Esophagus squamous epithelium (tissue), 5 donors: ENCODE data around the gene LOX. TPM values are rescaled to one million over a fixed set of nuclear protein-coding genes. Genes with fewer than 3 reads are reported as not detected.

Experiments
- DNase-seq: peaks from one replicate; lab custom pipeline; 2025; lab: John Stamatoyannopoulos, UW
- H3K27ac ChIP-seq, 4 donors: fragments of 200-600 bp; sonication (generic); one replicate each; pipeline ENCODE4 v1.5.1; 2016 to 2019; ENCODE audit warnings: mild to moderate bottlenecking in 1 of 4
- H3K27me3 ChIP-seq, 4 donors: fragments of 200-600 bp; sonication (generic); 1 replicate in 3 of 4; 2 replicates in 1 of 4; pipeline versions ENCODE4 v1.5.1 to v1.6.0; 2017 to 2021; ENCODE audit warnings: antibody characterized with exemption in 1 of 4
- H3K36me3 ChIP-seq, 3 donors: fragments of 200-600 bp; sonication (generic); one replicate each; pipeline ENCODE4 v1.5.1; 2016 to 2019
- H3K4me1 ChIP-seq, 3 donors: fragments of 200-600 bp; sonication (generic); one replicate each; pipeline ENCODE4 v1.5.1; 2017 to 2019
- H3K4me3 ChIP-seq, 4 donors: fragments of 200-600 bp; sonication (generic); 1 replicate in 3 of 4; 2 replicates in 1 of 4; pipeline ENCODE4 v1.5.1; 2016 to 2019; ENCODE audit warnings: mild to moderate bottlenecking in 2 of 4, moderate library complexity in 1 of 4
- H3K9me3 ChIP-seq, 3 donors: fragments of 200-600 bp; sonication (generic); one replicate each; pipeline ENCODE4 v1.5.1; 2016 to 2019
- POLR2A ChIP-seq, 4 donors: fragments of 450-650 bp; IDR thresholded peaks; one replicate each; pipeline ENCODE4 v1.6.1; 2017; ENCODE audit warnings: antibody characterized with exemption in 4 of 4, mild to moderate bottlenecking in 4 of 4, moderate library complexity in 3 of 4
- WGBS, 2 donors: methylation state at CpG; one replicate each; pipeline ENCODE4 v1.1.5; 2018; 5-methylcytosine and 5-hydroxymethylcytosine counted together
- intact Hi-C: fragments of 100-400 bp; cut with DNase I; formaldehyde crosslinking; loops from one replicate; pipeline ENCODE4 v1.15.0; 2022
- total RNA-seq, 4 donors: library from RNA; depleted of rRNA; stranded (reverse); fragments of >200 nt; gene quantifications; one replicate each; pipeline ENCODE4 v1.1.0, GENCODE V29; 2016
- TF ChIP-seq, protein P1 (sequence below), 6 experiments: fragments of 450-650 bp in 4 of 6; fragments of 200-600 bp in 2 of 6; sonication (generic) in 2 of 6; IDR thresholded peaks; one replicate each; pipeline ENCODE4 v1.5.1; 2016 to 2019; ENCODE audit warnings: antibody characterized with exemption in 6 of 6, mild to moderate bottlenecking in 4 of 6, moderate library complexity in 4 of 6
- donor health status: DM: yes; HTN: yes; CAD: no.

LOX gene
- total RNA-seq, 4 donors from 2014 or later: 1.4 to 9.9 (median 6.6) TPM

DNA sequence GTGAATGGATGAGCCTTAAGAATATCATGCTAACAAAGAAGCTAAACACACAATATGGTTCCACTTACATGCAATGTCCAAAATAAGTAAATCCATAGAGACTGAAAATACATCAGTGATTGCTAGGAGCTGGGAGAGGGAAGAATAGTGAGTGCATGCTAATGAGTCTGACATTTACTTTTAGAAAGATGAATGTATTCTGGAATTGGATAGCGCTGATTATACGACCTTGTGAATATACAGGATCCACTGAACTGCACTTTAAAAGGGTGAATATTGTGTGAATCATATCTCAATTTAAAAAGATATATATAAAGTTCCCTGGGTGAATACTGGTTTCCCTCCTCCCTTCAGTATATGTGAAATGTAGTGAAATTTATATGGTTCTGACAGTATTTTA lies 46.2 kb downstream of the LOX start:
- WGBS, 2 donors: 82 to 86% methylated on average over 2 of the region's 2 CpGs
- H3K4me3 ChIP-seq: no peak overlapping the region
- H3K27ac ChIP-seq: no peak overlapping the region
- H3K27me3 ChIP-seq: no peaks in the 10 kb centered on the region
- no peak for DNase-seq
- H3K9me3 ChIP-seq: no peaks in the 10 kb centered on the region
- peaks cover 0 to 22% (median 0%) of the 10 kb centered on the region in 3 donors for H3K36me3 ChIP-seq
- intact Hi-C loops: no loop called here
- no peaks in the 10 kb centered on the region for H3K4me1 ChIP-seq
- TF ChIP-seq, protein P1, sequence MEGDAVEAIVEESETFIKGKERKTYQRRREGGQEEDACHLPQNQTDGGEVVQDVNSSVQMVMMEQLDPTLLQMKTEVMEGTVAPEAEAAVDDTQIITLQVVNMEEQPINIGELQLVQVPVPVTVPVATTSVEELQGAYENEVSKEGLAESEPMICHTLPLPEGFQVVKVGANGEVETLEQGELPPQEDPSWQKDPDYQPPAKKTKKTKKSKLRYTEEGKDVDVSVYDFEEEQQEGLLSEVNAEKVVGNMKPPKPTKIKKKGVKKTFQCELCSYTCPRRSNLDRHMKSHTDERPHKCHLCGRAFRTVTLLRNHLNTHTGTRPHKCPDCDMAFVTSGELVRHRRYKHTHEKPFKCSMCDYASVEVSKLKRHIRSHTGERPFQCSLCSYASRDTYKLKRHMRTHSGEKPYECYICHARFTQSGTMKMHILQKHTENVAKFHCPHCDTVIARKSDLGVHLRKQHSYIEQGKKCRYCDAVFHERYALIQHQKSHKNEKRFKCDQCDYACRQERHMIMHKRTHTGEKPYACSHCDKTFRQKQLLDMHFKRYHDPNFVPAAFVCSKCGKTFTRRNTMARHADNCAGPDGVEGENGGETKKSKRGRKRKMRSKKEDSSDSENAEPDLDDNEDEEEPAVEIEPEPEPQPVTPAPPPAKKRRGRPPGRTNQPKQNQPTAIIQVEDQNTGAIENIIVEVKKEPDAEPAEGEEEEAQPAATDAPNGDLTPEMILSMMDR (IDR thresholded peaks at IDR 0.05): no peak
- TF ChIP-seq POLR2A (IDR thresholded peaks at IDR 0.05): no peak

DNA sequence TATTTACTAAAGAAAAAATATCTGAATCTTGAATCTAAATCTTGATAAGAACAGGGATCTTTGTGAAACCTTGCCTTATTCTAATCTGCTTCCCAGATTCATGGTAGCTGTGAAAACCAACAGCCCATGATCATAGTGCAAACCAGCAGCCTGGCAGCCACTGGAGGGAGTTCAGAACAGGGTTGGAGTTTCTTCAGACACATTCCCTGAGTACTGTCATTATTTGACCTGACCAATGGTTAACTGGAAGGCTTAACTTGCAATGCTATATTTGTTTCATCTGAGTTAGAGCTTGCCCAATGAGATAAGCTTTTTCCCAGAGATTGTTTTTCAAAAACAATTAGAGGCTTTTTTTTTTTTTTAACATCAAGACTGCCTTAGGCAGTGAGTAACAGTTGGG lies 47.8 kb downstream of the LOX start:
- no peak overlapping the region for H3K27ac ChIP-seq
- H3K27me3 ChIP-seq: no peaks in the 10 kb centered on the region
- no peak for DNase-seq
- H3K4me3 ChIP-seq: no peak overlapping the region
- no peaks in the 10 kb centered on the region for H3K9me3 ChIP-seq
- no peaks in the 10 kb centered on the region for H3K4me1 ChIP-seq
- intact Hi-C loops: no loop called here
- H3K36me3 ChIP-seq: peaks cover 0 to 26% (median 0%) of the 10 kb centered on the region in 3 donors
- TF ChIP-seq POLR2A (IDR thresholded peaks at IDR 0.05): no peak
- TF ChIP-seq, protein P1 (IDR thresholded peaks at IDR 0.05): no peak

DNA sequence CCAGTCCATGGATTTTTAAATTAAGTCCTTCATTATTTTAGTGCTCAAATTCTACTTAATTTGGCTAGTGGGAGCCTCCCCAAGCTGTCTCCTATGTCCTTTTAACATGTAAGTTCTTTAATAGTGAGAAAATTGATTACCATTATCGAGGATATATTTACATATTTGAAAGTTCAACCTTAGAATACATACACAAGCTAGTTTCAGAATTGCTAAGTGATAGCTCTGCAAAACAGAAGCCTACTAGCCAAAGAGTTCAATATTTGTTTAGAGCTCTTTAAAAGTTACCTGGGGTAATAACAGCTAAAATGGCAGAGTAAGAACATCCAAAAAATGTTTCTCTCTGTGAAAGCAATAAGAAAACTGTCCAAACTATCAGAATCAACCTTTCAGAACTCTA lies 48.2 kb downstream of the LOX start:
- Histone ChIP-seq H3K4me3 (no peak overlapping the region), H3K4me1 (no peaks in the 10 kb centered on the region), H3K9me3 (no peaks in the 10 kb centered on the region), H3K36me3 (peaks cover 0 to 26% (median 0%) of the 10 kb centered on the region in 3 donors), H3K27ac (no peak overlapping the region), H3K27me3 (no peaks in the 10 kb centered on the region)
- no peak for DNase-seq
- intact Hi-C loops: no loop called here
- TF ChIP-seq, protein P1 (IDR thresholded peaks at IDR 0.05): no peak
- TF ChIP-seq POLR2A (IDR thresholded peaks at IDR 0.05): no peak
- WGBS, 2 donors: 57 to 64% methylated on average over 1 of the region's 1 CpG

DNA sequence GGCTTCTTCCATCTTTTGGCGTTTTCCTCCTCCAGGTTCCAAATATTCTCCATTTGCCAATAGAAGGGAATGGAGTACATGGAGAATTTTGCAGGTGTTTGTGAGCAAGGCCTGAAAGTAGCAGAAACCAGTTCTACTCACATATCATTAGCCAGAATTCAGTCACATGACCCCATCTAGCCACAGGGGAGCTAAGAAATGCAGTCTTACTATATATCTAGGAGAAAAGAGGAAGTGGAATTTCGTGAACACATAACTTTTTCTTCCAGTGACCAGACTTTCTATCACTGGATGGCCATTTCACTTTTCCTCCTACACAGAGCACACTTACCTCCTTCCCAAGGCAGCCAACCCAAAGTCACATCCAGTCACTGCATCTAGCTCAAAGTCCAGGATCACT lies 55.1 kb downstream of the LOX start:
- H3K36me3 ChIP-seq: peaks cover 0 to 60% (median 0%) of the 10 kb centered on the region in 3 donors
- H3K4me1 ChIP-seq: no peaks in the 10 kb centered on the region
- H3K9me3 ChIP-seq: no peaks in the 10 kb centered on the region
- DNase-seq: no peak
- TF ChIP-seq, protein P1 (IDR thresholded peaks at IDR 0.05): no peak
- no peak for TF ChIP-seq POLR2A (IDR thresholded peaks at IDR 0.05)
- intact Hi-C loops: no loop called here
- H3K27me3 ChIP-seq: no peaks in the 10 kb centered on the region
- H3K27ac ChIP-seq: no peak overlapping the region
- H3K4me3 ChIP-seq: no peak overlapping the region
- WGBS, 2 donors: 95% methylated on average over 2 of the region's 2 CpGs

DNA sequence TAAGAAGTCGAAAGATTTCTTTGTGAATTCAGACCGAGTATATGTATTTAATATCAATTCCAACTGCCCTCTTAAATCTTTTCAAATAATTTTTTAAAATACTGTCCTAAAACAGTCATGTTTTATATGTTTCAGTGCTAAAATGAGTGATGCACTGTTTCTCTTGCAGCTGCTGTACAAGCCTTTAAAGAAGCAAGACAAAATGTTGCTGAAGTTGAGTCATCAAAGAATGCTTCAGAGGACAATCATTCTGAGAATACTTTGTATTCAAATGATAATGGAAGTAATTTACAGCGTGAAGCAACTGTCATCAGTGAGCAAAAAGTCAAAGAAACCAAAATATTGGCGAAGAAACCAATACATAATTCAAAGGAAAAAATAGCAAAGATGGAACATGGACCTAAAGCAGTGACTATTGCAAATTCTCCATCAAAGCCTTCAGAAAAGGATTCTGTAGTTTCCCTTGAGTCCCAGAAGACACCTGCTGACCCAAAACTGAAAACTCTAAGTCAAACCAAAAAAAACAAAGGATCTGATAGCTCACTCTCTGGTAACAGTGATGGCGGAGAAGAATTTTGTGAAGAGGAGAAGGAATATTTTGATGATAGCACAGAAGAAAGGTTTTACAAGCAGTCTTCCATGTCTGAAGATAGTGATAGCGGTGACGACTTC lies 58.0 kb downstream of the LOX start:
- Histone ChIP-seq H3K36me3 (peaks cover 0 to 48% (median 0%) of the 10 kb centered on the region in 3 donors), H3K9me3 (no peaks in the 10 kb centered on the region), H3K27me3 (no peaks in the 10 kb centered on the region), H3K27ac (no peak overlapping the region), H3K4me1 (peaks cover 0 to 5% (median 0%) of the 10 kb centered on the region in 3 donors), H3K4me3 (no peak overlapping the region)
- WGBS, 2 donors: 80 to 92% methylated on average over 7 of the region's 7 CpGs
- DNase-seq: no peak
- no peak for TF ChIP-seq POLR2A (IDR thresholded peaks at IDR 0.05)
- TF ChIP-seq, protein P1 (IDR thresholded peaks at IDR 0.05): no peak
- intact Hi-C loops: no loop called here
